Measurements from ENCODE around the gene DHCR7. TPM values are rescaled to one million over a fixed set of nuclear protein-coding genes. Genes with fewer than 3 reads are reported as not detected.

DHCR7 gene
- total and polyA plus RNA-seq, 7 donors, result 4.9 to 15.1 (median 8.4) TPM

DNA sequence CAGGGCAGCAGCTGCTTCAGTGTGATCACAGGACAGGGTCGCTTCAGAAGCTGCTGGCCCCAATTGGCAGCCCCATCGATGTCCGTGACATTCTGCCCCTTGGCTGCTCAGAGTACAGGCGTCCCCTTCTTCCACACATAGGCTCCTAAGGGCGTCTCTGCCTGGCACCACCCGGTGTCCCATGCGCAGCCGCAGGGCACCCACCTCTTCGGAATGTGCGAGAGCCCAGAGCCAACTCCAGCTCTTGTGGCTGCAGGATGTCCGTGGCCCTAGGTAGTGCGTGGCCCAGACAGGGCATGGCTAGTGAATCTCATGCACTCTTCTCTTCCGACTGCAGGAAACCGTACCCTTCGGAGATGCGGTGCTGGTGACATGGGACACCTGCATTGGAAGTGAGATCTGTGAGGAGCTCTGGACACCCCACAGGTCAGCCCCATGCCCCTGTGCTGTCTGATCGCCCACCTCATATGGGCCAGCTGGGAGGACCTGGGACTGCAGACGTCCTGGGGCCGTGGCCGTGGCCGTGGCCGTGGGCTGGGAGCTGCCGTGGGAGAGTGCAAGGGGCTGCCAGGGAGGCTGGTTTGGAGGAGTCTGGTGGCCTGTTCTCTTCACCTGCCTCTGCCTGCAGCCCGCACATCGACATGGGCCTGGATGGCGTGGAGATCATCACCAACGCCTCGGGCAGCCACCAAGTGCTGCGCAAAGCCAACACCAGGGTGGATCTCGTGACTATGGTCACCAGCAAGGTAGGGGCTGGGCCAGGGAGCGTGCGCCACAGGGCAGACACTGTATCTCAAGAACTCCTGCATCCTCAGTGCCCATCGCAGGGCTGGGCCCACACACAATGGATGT lies 25.0 kb upstream of the DHCR7 start:
- intact Hi-C loops (cut with DNase I), result no loop called here
- Histone ChIP-seq H3K27ac (no peak overlapping the region), H3K36me3 (ENCODE audit: insufficient read depth in 1 of 2, low read depth in 1 of 2) (peaks cover 0 to 72% of the 10 kb centered on the region in 2 donors), H3K4me1 (no peaks in the 10 kb centered on the region), H3K4me3 (no peak overlapping the region), H3K9me3 (no peaks in the 10 kb centered on the region), H3K27me3 (ENCODE audit: insufficient read depth in 3 of 3, low read length in 2 of 3) (no peaks in the 10 kb centered on the region)
- DNase-seq (no peak), ATAC-seq (no peak)
- WGBS, 3 donors, result 93 to 95% (median 95%) methylated on average over 33 of the region's 33 CpGs
- TF ChIP-seq, protein P1, sequence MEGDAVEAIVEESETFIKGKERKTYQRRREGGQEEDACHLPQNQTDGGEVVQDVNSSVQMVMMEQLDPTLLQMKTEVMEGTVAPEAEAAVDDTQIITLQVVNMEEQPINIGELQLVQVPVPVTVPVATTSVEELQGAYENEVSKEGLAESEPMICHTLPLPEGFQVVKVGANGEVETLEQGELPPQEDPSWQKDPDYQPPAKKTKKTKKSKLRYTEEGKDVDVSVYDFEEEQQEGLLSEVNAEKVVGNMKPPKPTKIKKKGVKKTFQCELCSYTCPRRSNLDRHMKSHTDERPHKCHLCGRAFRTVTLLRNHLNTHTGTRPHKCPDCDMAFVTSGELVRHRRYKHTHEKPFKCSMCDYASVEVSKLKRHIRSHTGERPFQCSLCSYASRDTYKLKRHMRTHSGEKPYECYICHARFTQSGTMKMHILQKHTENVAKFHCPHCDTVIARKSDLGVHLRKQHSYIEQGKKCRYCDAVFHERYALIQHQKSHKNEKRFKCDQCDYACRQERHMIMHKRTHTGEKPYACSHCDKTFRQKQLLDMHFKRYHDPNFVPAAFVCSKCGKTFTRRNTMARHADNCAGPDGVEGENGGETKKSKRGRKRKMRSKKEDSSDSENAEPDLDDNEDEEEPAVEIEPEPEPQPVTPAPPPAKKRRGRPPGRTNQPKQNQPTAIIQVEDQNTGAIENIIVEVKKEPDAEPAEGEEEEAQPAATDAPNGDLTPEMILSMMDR (IDR thresholded peaks at IDR 0.05), result no peak

DNA sequence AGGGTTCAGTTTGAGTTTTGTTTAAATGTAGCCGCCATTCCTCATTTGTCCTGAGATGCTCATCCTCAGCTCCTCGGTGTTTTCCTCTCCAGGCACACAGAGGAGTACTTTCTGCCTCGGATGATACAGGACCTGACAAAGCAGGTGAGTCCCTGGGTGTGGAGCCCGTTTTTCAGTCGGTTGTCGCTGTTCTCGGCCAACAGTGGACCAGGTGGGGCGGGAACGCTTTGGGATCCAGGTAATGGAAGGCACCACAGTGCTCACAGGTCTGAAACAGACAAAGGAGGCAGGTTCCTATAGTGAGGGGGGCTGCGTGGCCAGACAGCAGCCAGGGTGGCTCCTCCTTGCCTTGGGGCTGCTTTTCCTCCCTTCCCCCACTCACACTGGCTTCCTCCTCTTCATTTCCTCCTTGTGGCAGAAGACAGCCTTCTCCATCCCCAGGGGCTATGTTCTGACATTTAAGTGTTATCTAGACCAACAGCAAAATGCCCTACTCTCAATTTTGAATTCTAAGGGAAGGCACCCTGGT lies 24.2 kb upstream of the DHCR7 start:
- TF ChIP-seq, protein P1 (IDR thresholded peaks at IDR 0.05), result no peak
- H3K27ac ChIP-seq, result no peak overlapping the region
- H3K4me1 ChIP-seq, result no peaks in the 10 kb centered on the region
- H3K4me3 ChIP-seq, result no peak overlapping the region
- H3K36me3 ChIP-seq (ENCODE audit: insufficient read depth in 1 of 2, low read depth in 1 of 2), result peaks cover 0 to 72% of the 10 kb centered on the region in 2 donors
- intact Hi-C loops (cut with DNase I), result no loop called here
- WGBS, 3 donors, result 91 to 96% (median 95%) methylated on average over 10 of the region's 10 CpGs
- H3K27me3 ChIP-seq (ENCODE audit: insufficient read depth in 3 of 3, low read length in 2 of 3), result no peaks in the 10 kb centered on the region
- H3K9me3 ChIP-seq, result no peaks in the 10 kb centered on the region
- ATAC-seq, result no peak
- no peak for DNase-seq

DNA sequence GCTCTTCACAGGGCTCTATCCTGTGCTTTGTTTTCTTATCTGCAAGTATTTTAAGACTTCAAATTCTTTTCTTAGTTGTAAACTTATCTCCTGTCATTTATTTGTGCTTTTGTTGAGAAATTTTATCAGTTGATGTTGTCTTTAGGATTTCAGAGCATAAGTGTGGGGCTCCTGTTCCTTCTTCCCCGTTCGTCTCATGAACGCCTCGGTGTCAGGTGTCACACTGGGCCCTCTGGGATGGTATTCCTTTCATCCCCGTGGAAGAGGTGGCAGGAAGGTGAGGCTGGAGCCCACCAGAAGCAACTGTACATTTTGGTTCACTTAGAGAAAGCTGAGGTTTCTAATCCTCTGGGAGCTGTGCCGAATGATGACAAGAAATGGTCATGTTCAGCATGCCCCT lies 22.8 kb upstream of the DHCR7 start:
- no peak overlapping the region for H3K4me3 ChIP-seq
- H3K9me3 ChIP-seq, result no peaks in the 10 kb centered on the region
- peaks cover 0 to 63% of the 10 kb centered on the region in 2 donors for H3K36me3 ChIP-seq (ENCODE audit: insufficient read depth in 1 of 2, low read depth in 1 of 2)
- intact Hi-C loops (cut with DNase I), result no loop called here
- WGBS, 3 donors, result 51 to 66% (median 55%) methylated on average over 6 of the region's 6 CpGs
- no peak for DNase-seq
- ATAC-seq, result no peak
- H3K4me1 ChIP-seq, result no peaks in the 10 kb centered on the region
- no peak overlapping the region for H3K27ac ChIP-seq
- TF ChIP-seq, protein P1 (IDR thresholded peaks at IDR 0.05), result no peak
- no peaks in the 10 kb centered on the region for H3K27me3 ChIP-seq (ENCODE audit: insufficient read depth in 3 of 3, low read length in 2 of 3)

DNA sequence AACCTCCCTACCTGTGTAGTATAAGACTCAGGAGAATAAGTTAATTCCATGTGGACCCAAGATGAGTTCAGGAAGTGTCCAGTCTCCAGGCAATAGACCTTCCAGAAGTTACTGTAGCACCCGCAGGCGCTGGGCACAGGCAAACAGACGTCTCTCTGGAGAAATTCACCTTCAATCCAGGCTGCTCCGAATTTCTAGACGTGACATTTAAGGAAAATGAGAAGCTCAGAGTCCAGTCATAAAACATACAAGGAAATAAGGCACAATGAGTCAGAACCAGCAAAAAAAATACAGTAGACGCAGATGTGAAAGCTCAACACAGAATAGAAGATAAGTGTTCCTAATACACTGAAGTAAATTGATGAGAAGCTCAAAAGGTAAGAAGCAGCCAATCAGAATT lies 19.0 kb upstream of the DHCR7 start:
- TF ChIP-seq, protein P1 (IDR thresholded peaks at IDR 0.05), result no peak
- Histone ChIP-seq H3K27ac (no peak overlapping the region), H3K27me3 (ENCODE audit: insufficient read depth in 3 of 3, low read length in 2 of 3) (no peaks in the 10 kb centered on the region), H3K36me3 (ENCODE audit: insufficient read depth in 1 of 2, low read depth in 1 of 2) (peaks cover 0 to 48% of the 10 kb centered on the region in 2 donors), H3K9me3 (no peaks in the 10 kb centered on the region), H3K4me1 (no peaks in the 10 kb centered on the region), H3K4me3 (no peak overlapping the region)
- ATAC-seq, result no peak
- WGBS, 3 donors, result 97% methylated on average over 6 of the region's 6 CpGs
- intact Hi-C loops (cut with DNase I), result no loop called here
- DNase-seq, result no peak

All from psoas muscle (tissue), 8 donors.